ENCODE measurements around the gene FETUB.

- no peak for TF ChIP-seq CTCF (IDR thresholded peaks at IDR 0.05)
- no peak for TF ChIP-seq POLR2A (IDR thresholded peaks at IDR 0.05)
These were observed 43.8 kb downstream of the FETUB start for GRCh38 chr3:186683979-186684378.

Measured in ovary (tissue), 3 donors.